ENCODE measurements around the gene ALPK3. TPM values are rescaled to one million over a fixed set of nuclear protein-coding genes. Genes with fewer than 3 reads are reported as not detected.

ALPK3 gene
- total RNA-seq, 8 experiments from 2014 or later = 0.16 to 1.4 (median 0.64) TPM

- no peak overlapping the region for H3K4me3 ChIP-seq
- ATAC-seq (replicated peaks in 6 of 8) = peak in 3 of 8 experiments; percentile 19 to 38 (median 26)
- WGBS, 10 experiments = 80% methylated on average over 1 of the region's 15 CpGs; no CpG with 5 or more reads in 9 of the 10 experiments
- in situ Hi-C loops (cut with MboI; ENCODE audit: low pct_unique_long_range_greater_than_20kb in 2 of 9, low sequenced_read_pairs in 9 of 9, unreplicated experiment in 9 of 9) = no loop called here
- no peak overlapping the region for H3K27ac ChIP-seq
- H3K4me1 ChIP-seq (replicated peaks in 1 of 2) = no peaks in the 10 kb centered on the region
These were observed 88.1 kb downstream of the ALPK3 start for GRCh38 chr15:84905016-84905916.

DNA sequence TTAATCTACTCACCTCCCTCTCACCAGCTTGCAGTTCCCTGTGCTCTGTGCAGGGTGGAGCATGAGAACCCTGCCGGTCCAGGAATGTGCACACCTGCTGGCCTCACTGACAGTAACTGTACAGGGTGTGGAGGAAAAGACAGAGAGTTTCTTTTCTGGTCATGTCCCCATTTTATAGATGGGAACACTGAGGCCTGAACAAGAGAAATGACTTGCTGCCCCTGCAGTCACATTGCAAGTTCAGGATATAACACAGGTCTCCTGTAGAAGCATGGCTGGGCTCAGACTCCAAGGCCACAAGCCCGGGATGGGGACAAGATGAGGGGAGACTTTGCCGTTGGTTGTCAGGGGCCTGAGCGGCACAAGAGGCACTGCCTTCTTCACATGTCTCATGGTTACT is 90.6 kb downstream of the ALPK3 start:
- 87 to 100% (median 100%) methylated on average over 1 to 3 of the region's 4 CpGs; no CpG with 5 or more reads in 5 of the 10 experiments for WGBS, 10 experiments
- Histone ChIP-seq H3K27ac (no peak overlapping the region), H3K4me3 (no peak overlapping the region), H3K4me1 (replicated peaks in 1 of 2) (no peaks in the 10 kb centered on the region)
- in situ Hi-C loops (cut with MboI; ENCODE audit: low pct_unique_long_range_greater_than_20kb in 2 of 9, low sequenced_read_pairs in 9 of 9, unreplicated experiment in 9 of 9) = no loop called here
- no peak for ATAC-seq (replicated peaks in 6 of 8)

DNA sequence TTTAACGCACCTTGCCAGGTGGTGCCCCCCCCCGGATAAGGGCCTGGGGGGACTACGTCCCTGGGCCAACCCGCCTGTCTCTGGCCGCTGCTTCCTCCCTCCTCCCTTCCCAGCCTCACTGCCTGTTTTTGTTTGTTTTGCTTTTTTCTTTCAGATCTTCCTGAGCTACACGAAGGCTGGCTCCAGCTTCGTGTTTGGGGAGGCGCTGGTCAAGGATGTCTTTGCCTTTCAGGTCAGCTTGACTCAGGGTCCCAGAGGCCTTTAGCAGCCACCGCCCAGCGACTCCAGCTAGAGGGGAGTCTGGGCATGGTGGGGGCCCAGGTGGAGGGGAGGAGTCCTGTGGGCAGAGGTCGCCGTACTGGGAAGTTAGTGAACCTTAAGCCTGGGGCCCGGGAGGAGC is 91.4 kb downstream of the ALPK3 start:
- ATAC-seq (replicated peaks in 6 of 8) = no peak
- WGBS, 10 experiments = 27 to 100% (median 92%) methylated on average over 1 to 5 of the region's 13 CpGs; no CpG with 5 or more reads in 3 of the 10 experiments
- in situ Hi-C loops (cut with MboI; ENCODE audit: low pct_unique_long_range_greater_than_20kb in 2 of 9, low sequenced_read_pairs in 9 of 9, unreplicated experiment in 9 of 9) = no loop called here

DNA sequence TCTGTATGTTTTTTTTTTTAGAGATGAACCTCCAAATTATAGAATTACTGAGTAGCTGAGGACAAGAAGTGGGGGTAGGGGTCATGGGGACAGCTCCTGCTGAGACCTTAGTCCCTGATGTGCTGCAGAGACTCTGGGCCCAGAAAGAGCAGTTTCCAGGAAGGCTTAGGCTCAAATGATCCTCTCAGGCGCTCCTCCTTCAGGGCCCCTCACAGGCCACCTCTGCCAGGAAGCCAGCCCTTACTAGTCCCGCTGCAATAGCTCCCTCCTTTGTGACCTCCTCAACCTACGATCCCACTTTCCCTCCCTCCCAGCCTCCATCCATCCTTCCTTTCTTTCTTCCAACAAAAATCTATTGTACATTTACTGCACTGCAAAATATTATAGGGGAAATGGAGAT is 91.9 kb downstream of the ALPK3 start:
- H3K4me1 ChIP-seq (replicated peaks in 1 of 2) = no peaks in the 10 kb centered on the region
- in situ Hi-C loops (cut with MboI; ENCODE audit: low pct_unique_long_range_greater_than_20kb in 2 of 9, low sequenced_read_pairs in 9 of 9, unreplicated experiment in 9 of 9) = no loop called here
- no peak overlapping the region for H3K4me3 ChIP-seq
- 65 to 100% (median 71%) methylated on average over 1 to 3 of the region's 3 CpGs; no CpG with 5 or more reads in 5 of the 10 experiments for WGBS, 10 experiments
- no peak overlapping the region for H3K27ac ChIP-seq
- ATAC-seq (replicated peaks in 6 of 8) = no peak

More for the DNA sequence above, 91.4 kb downstream of the ALPK3 start:
- Histone ChIP-seq H3K4me3 (no peak overlapping the region), H3K27ac (no peak overlapping the region), H3K4me1 (replicated peaks in 1 of 2) (no peaks in the 10 kb centered on the region)

GRCh38 chr15:84909782-84910181 is 92.6 kb downstream of the ALPK3 start:
- WGBS, 10 experiments = 62 to 100% (median 85%) methylated on average over 1 to 4 of the region's 4 CpGs; no CpG with 5 or more reads in 4 of the 10 experiments
- Histone ChIP-seq H3K27ac (no peak overlapping the region), H3K4me1 (replicated peaks in 1 of 2) (peaks cover 3 to 5% of the 10 kb centered on the region in 2 donors), H3K4me3 (no peak overlapping the region)
- in situ Hi-C loops (cut with MboI; ENCODE audit: low pct_unique_long_range_greater_than_20kb in 2 of 9, low sequenced_read_pairs in 9 of 9, unreplicated experiment in 9 of 9) = no loop called here
- no peak for ATAC-seq (replicated peaks in 6 of 8)

DNA sequence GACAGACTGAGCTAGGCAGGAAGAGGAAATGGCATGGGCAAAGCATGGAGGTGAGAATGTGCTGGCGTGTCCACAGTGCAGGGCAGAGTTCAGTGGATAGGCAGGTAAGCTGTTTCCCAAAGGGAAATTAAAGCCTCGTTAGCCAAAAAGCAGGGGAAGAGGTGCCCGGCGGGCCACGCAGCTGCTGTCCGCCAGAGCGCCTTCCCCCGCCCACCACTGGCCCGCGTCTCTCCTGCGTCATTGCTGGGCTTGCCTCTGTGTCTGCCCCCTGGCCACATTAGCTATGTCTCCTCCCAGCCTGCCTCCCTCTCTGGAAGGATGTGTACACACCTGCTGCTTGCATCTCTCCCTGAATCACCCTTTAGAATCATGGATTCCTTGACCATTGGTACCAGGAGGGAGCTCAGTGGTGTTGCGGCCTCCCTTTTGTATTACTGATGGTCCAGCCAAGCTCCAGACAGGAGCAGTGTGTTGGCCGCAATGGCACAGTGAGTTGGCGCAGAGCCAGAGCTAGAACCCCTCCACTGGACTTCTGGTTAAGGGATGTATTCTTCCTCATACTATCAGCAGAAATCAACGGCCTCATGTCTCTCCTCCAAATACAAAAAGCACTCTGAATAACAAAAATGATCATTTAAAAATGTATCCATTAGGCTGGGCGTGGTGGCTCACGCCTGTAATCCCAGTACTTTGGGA is 93.9 kb downstream of the ALPK3 start:
- in situ Hi-C loops (cut with MboI; ENCODE audit: low pct_unique_long_range_greater_than_20kb in 2 of 9, low sequenced_read_pairs in 9 of 9, unreplicated experiment in 9 of 9) = no loop called here
- H3K4me1 ChIP-seq (replicated peaks in 1 of 2) = peaks cover 10 to 11% of the 10 kb centered on the region in 2 donors
- no peak overlapping the region for H3K4me3 ChIP-seq
- H3K27ac ChIP-seq = no peak overlapping the region
- WGBS, 10 experiments = 60 to 100% (median 87%) methylated on average over 1 to 12 of the region's 17 CpGs; no CpG with 5 or more reads in 2 of the 10 experiments
- no peak for ATAC-seq (replicated peaks in 6 of 8)

GRCh38 chr15:84911879-84912660 is 94.9 kb downstream of the ALPK3 start:
- in situ Hi-C loops (cut with MboI; ENCODE audit: low pct_unique_long_range_greater_than_20kb in 2 of 9, low sequenced_read_pairs in 9 of 9, unreplicated experiment in 9 of 9) = no loop called here
- H3K4me3 ChIP-seq = no peak overlapping the region

DNA sequence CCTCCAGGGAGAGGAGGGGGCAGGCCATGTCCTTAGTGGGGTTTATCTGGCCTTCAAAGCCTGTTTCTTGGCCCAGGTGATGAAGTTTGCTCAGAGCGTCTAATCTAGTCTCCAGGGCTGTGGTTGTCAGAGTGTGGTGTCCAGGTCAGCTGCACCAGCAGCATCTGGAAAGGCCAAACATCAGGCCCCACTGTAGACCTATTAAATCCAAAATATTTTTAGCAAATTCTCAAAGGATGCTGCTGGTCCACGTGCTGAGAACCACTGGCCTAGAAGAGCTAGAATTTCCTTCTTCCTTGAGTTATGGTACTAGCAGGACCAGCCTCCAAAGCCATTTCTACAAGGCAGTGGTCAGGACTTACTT is 96.2 kb downstream of the ALPK3 start:
- H3K4me1 ChIP-seq (replicated peaks in 1 of 2) = peaks cover 10 to 11% of the 10 kb centered on the region in 2 donors
- H3K4me3 ChIP-seq = no peak overlapping the region
- in situ Hi-C loops (cut with MboI; ENCODE audit: low pct_unique_long_range_greater_than_20kb in 2 of 9, low sequenced_read_pairs in 9 of 9, unreplicated experiment in 9 of 9) = no loop called here
- H3K27ac ChIP-seq = no peak overlapping the region
- no peak for ATAC-seq (replicated peaks in 6 of 8)
- 17 to 100% (median 50%) methylated on average over 1 of the region's 2 CpGs; no CpG with 5 or more reads in 4 of the 10 experiments for WGBS, 10 experiments

More at GRCh38 chr15:84911879-84912660, 94.9 kb downstream of the ALPK3 start:
- H3K4me1 ChIP-seq (replicated peaks in 1 of 2) = peaks cover 10 to 11% of the 10 kb centered on the region in 2 donors
- no peak overlapping the region for H3K27ac ChIP-seq
- peak in 3 of 8 experiments; percentile 43 to 79 (median 72) for ATAC-seq (replicated peaks in 6 of 8)
- WGBS, 10 experiments = 35 to 89% (median 72%) methylated on average over 1 to 6 of the region's 6 CpGs

DNA sequence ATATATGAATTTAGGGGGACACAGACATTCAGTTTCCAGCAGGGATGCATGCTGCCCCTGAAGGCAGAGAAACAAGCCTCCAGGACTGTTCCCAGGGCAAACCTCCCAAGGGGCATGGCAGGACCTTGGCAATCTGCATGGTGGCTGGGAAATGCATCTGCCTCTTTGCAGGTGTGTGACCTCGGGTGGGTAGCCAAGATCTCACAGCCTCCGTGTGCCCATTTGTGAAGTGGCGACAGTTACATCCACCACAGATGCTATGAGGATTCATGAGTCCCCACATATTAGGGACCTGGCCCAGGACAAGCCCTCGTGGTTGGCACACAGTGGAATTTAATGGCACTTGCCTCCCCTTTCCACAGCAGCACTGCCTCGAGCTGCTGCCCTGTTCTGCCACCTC is 97.2 kb downstream of the ALPK3 start:
- Histone ChIP-seq H3K4me3 (no peak overlapping the region), H3K4me1 (replicated peaks in 1 of 2) (peaks cover 10 to 11% of the 10 kb centered on the region in 2 donors), H3K27ac (peak overlapping the region; percentile 16 to 75)
- in situ Hi-C loops (cut with MboI; ENCODE audit: low pct_unique_long_range_greater_than_20kb in 2 of 9, low sequenced_read_pairs in 9 of 9, unreplicated experiment in 9 of 9) = no loop called here
- ATAC-seq (replicated peaks in 6 of 8) = peak in 5 of 8 experiments; percentile 1 to 6 (median 2)
- WGBS, 10 experiments = 63 to 75% methylated on average over 2 to 5 of the region's 5 CpGs; no CpG with 5 or more reads in 8 of the 10 experiments

DNA sequence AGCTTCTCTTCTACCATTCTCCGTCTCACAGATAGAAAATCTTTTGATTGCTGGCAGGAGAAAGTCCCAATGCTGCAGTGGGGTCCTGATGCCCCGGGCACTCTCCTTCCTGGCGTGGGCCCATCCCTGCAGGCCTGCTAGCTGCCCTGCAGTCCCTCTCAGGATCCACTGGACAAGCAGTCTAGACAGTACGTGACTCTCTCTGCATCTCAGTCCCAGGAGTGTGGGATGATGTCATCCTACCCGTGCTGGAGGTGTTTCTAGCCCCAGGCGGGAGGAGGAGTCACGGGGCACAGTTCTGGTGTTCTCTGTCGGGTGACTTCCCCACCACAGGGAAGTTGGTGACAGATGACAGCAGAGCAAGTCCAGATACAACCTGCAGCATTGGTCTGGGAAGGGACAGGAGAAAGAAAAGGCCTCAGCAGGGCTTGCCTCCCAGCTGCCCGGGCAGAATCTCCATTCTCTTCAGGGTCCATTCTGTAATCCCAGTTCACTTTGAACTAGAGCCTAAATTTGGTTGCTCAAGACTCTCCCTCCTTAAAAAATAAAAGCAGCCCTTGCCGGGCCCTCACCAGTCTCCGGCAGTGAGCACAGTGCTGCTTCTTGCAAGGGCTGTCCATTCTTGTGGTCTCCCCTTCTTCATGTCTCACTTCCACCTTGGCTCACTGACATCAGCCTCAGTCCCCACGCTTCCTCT is 97.9 kb downstream of the ALPK3 start:
- in situ Hi-C loops (cut with MboI; ENCODE audit: low pct_unique_long_range_greater_than_20kb in 2 of 9, low sequenced_read_pairs in 9 of 9, unreplicated experiment in 9 of 9) = no loop called here
- ATAC-seq (replicated peaks in 6 of 8) = peak; percentile 72 to 100 (median 99)
- Histone ChIP-seq H3K27ac (peak overlapping the region; percentile 16 to 75), H3K4me1 (replicated peaks in 1 of 2) (peaks cover 10 to 11% of the 10 kb centered on the region in 2 donors), H3K4me3 (no peak overlapping the region)
- WGBS, 10 experiments = 0 to 100% (median 69%) methylated on average over 1 to 6 of the region's 12 CpGs; no CpG with 5 or more reads in 2 of the 10 experiments

GRCh38 chr15:84915606-84915958 is 98.4 kb downstream of the ALPK3 start:
- WGBS, 10 experiments = 26 to 100% (median 76%) methylated on average over 1 to 3 of the region's 3 CpGs; no CpG with 5 or more reads in 2 of the 10 experiments
- H3K4me1 ChIP-seq (replicated peaks in 1 of 2) = peaks cover 10 to 11% of the 10 kb centered on the region in 2 donors
- no peak overlapping the region for H3K4me3 ChIP-seq
- H3K27ac ChIP-seq = peak overlapping the region in 1 of 2 donors; percentile 75
- ATAC-seq (replicated peaks in 6 of 8) = no peak
- in situ Hi-C loops (cut with MboI; ENCODE audit: low pct_unique_long_range_greater_than_20kb in 2 of 9, low sequenced_read_pairs in 9 of 9, unreplicated experiment in 9 of 9) = no loop called here

DNA sequence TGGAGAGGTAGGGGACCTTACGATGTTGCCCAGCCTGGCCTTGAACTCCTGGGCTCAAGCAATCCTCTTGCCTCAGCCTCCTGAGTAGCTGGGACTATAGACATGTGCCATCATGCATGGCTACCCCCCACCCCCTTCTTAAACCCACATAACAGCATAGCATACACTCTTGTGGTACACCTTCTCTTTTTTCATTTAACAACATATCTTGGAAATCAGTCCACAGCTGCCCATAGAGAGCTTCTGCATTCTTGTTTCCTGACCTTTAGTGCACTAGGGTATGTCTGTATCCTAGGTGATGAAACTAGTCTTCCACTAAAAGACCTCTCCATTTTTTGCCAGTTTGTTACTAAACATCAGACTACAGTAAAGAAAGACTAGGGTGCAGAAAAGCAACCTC is 100.3 kb downstream of the ALPK3 start:
- H3K27ac ChIP-seq = no peak overlapping the region
- in situ Hi-C loops (cut with MboI; ENCODE audit: low pct_unique_long_range_greater_than_20kb in 2 of 9, low sequenced_read_pairs in 9 of 9, unreplicated experiment in 9 of 9) = no loop called here
- ATAC-seq (replicated peaks in 6 of 8) = no peak
- H3K4me3 ChIP-seq = no peak overlapping the region
- WGBS, 10 experiments = 80 to 100% (median 80%) methylated on average over 1 of the region's 1 CpG; no CpG with 5 or more reads in 7 of the 10 experiments
- peaks cover 10 to 11% of the 10 kb centered on the region in 2 donors for H3K4me1 ChIP-seq (replicated peaks in 1 of 2)
